H1 (cell line): ENCODE measurements around the gene SLC24A3. TPM values are rescaled to one million over a fixed set of nuclear protein-coding genes. Genes with fewer than 3 reads are reported as not detected.

ENCODE experiments used
- SP4 ChIP-seq: IDR thresholded peaks from 2 replicates; pipeline ENCODE4 v1.6.1; 2012; ENCODE audit warnings: low read length, inconsistent platforms
- TAF7 ChIP-seq: optimal IDR thresholded peaks from 2 replicates; pipeline ENCODE3; 2011; ENCODE audit warnings: low read depth, mild to moderate bottlenecking, inconsistent platforms, low read length, moderate library complexity, borderline replicate concordance
- polyA plus RNA-seq, 7 experiments: library from polyadenylated mRNA; depleted of rRNA in 3 of 7; stranded (reverse) in 5 of 7; unstranded in 2 of 7; fragments of >200 nt in 5 of 7; fragments of 200-250 nt in 2 of 7; gene quantifications; 1 replicate in 5 of 7; 2 replicates in 1 of 7; 4 replicates in 1 of 7; pipeline versions ENCODE4 v1.2.1 to v1.2.3, GENCODE V29; 2011 to 2013; ENCODE audit warnings: missing spikeins in 2 of 7, mixed read lengths in 2 of 7
- total RNA-seq: library from RNA; stranded (reverse); fragmentation: NEBNext Ultra II Directional; extraction: Animal tissue kit (Norgen Biotek cat#: 25700); gene quantifications from 2 replicates; pipeline ENCODE4 v1.2.1, GENCODE V29; 2021

Gene SLC24A3
- total and polyA plus RNA-seq, 2 of the 8 experiments (the other 6 are each of a cell fraction or from before 2014, with no cell fraction given) = 4.5 to 6.3 TPM

DNA sequence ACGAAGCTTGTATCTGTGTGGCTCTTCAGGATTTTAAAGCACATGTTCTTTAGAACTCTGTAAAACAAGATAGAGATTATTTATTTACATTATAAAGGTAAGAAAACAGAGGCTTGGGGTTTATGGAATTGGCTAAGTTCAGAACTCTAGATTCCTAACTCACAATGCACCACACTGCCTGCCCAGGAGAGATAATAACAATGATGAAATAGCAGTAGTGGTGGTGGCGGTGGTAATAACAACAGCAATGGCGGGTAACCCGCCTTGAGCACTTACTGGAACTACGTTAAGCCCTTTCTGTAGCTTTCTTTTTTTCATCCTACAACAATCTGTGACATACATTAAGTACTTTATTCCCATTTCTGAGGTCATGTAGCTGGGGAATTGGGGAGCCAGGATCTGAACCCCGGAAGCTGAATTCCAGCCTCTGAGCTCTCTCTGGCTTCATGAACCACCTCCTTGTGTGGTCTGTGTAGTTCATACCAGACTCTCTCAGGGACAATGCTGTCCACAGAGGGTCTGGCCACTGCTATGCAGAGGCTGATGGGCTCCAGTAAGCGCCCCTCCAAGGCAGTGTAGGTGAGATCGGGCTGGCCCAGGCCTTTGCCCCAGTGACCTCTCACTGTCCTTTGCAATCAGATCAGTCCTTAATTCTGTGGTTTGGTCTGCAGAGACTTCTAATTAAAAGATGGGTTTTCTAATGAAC is 260.9 kb downstream of the SLC24A3 start (continued):
- TF ChIP-seq SP4 (no peak), TAF7 (no peak)
